Stimulated activated CD8-positive, alpha-beta memory T cell treated with anti-CD3 and anti-CD28 coated beads, Interleukin-7, amount 100 ng/mL, for 4 hours (primary cell): ENCODE measurements around the gene GSN.
"Not testable (repeated sequence)": the region's sequence is repeated elsewhere in the genome, so short reads cannot be mapped to it uniquely, and the experiment has no call there.

Experiments
- DNase-seq, 2 donors: peaks; one replicate each; pipeline ENCODE4 v3.0.0-alpha.2; 2020; ENCODE audit warnings: low read depth in 2 of 2

The GSN gene

DNA sequence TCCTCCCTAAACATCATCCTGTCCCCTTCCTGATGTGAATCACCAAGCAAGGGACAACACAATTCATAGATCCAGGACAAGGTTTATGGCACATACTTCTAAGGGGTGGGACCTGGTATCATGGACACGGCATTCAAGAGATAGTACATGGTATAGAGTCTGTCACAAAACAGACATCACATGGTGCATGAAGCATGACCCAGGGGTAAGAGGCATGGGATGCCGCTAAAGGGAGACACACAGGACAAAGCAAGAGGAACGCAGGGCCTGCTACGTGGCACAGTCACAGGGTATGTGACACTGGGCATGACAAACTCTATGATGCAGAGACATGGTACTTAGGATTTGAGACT lies 20.7 kb downstream of the GSN start:
- DNase-seq, result no peak

DNA sequence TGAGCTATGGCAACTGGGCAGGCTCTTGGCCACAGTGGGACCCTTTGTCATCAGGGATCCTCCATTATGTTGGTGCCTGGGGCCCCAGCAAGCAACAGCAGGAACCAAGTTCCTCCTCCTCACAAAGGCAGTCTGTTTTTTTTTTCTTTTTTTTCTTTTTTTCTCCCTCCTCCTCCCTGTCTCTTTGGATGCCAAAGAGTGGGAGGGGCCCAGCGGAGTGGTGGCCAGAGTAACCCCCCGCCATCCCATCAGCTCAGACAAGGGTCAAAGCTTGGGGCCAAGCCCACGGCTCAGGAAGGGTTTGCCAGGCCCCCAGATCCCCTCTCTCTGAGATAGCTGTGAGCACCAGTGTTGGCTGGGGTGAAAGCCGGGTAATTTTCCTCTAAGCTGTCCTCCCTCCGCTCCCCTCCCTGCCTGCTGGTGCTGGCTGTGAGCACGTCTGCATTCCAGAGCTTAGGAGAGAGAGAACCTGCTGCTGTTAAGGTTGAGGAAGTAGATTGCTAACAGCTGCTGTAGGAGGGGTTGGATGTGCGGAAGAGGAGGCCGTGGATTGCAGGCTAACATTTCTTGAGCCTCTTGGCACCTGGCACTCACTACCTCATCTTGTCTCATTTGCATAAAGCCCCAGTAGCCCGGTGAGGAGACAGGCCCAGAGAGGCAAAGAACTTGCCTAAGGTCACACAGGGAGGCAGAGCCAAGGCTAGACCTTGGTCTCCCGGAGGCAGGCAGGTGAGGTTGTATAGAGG lies 21.2 kb downstream of the GSN start:
- no peak for DNase-seq

DNA sequence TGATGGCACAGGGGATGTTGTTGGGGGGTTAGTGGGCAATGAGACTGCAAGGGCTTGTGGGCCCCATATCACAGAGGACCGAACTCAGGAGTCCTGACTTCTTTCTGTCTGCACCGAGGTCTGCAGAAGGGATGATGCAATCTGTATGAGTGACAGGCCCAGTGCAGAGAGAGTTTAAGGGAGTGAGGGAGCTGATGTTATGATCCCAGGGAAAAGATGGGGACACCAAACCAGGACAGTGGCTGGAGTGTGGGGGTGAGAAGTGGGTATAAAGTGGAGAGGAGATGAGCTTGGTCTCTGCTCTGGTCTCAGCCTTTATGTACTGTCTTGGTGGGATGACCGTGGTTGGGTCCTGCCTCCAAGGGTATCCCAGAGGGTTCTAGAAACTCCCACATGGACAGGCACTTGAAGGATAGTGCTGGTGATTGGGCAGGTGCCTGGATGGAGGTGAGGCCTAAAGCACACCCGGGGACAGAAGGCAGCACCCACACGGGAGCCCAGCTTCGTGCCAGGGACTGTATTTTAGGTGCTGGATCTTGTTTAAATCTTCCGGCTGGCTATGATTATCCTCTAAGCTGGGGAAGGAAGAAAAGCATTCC lies 21.9 kb downstream of the GSN start:
- no peak for DNase-seq

DNA sequence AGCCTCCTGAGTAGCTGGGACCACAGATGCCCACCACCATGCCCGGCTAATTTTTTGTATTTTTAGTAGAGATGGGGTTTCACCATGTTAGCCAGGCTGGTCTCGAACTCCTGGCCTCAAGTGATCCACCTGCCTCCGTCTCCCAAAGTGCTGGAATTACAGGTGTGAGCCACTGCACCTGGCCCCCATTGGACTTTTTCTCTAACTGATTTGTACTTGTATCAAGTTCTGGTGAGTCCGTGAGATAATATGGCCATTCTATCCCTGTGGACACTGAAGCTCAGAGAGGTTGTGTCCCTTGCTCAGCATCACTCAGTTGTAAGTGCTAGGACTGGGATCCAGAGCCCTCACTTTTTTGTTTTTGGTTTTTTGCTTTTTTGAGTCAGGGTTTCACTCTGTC lies 23.6 kb downstream of the GSN start:
- not testable (repeated sequence) for DNase-seq

DNA sequence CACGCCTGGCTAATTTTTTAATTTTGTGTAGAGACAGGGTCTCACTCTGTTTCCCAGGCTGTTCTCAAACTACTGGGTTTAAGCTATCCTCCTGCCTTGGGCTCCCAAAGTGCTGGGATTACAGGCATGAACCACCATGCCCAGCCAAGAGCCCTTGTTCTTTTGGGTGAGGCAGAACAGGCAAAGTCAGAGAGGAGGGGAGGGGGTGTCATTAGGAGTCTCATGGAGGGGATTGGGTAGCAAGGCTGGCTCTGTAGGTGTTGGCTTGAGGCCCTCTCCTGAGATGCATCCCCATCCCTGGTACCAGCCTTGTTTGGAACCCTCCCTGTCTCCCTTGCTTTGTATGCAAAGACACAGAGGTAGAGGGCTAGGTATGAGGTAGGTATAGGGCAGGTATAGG lies 24.1 kb downstream of the GSN start:
- DNase-seq, result no peak

DNA sequence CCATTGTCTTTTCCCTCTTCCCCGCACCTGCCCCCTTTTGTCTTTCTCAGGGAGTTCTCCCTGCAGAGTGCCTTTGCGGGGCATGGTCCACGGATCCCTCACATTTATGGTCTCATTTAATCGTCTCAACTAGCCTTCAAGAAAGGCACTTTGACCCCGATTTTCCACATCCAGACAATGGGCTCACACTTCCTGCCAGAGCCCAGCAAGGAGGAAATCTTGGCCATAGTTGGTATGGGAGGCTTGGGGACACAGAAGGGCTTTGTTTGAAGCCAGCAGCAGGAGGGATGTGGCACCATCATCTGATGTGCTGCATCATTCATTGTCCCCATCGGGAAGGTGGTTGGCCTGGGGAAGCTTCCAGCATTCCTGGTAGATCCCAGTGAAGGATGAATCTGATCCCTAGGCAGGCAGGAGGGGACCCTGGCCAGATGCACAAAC lies 24.9 kb downstream of the GSN start:
- DNase-seq, result no peak

DNA sequence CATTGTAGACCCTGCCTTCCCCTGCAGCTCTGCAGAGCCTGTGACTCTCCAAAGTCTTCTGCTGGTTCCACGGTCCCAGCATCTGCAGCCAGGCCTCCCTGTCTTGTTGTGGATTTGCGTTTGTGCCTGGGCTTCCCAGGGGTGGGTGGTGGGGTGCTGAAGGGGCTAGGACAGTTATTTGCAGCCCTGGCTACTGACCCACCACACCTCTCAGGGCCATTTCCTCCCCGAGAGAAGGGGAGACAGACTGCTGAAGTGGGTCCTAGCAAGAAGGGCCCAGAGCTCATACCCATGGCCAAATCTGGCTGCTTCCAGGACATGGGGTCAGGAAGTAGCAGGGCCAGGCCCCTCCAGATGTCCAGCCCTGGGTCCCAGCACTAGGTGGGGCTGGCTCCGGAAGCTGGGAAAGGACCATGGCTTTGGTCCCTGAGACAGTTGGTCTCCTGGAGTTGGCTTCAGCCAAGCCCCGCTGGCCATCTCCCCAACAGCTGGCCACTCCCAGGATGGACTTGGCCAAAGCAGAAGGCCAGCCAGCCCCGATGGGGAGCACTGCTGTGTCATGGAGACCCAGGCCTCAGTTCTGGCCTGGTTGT lies 26.3 kb downstream of the GSN start:
- no peak for DNase-seq

DNA sequence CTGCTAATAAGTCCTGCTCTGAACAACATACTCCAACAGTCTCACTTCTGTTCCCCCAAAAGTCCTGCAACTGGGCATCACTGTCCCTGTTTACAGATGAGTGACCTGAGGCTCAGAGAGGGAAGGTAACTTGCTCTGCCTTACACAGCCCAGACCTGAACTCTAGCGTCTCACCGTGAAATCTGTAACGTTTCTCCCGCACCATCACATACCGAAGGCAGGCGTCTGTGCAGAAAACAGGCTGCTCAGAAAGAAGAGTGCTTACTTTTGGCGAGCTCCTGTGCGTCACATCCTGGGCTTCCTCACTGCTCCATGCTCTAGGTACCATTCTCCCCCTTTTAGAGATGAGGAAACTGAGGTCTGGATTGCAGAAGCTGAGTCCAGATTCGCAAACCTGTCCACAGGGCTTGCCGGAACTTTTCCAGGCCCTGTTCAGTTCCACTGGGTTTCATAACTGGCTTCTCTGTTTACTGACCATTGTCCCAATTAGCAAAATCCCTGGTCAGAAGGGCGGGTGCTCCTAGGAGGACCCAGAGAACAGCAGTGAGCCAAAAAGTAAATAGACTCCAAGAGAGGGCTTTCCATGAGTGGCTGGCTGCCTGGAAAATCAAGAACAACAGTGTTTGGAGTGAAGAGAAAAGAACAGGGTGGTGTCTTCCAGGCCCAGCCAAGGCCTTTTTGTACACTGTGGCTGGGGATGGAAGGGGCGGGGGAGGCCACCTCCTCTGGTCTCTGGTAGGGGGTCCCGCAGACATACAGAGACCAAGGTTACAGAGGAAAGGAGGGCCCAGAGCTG lies 27.1 kb downstream of the GSN start:
- DNase-seq, result no peak

DNA sequence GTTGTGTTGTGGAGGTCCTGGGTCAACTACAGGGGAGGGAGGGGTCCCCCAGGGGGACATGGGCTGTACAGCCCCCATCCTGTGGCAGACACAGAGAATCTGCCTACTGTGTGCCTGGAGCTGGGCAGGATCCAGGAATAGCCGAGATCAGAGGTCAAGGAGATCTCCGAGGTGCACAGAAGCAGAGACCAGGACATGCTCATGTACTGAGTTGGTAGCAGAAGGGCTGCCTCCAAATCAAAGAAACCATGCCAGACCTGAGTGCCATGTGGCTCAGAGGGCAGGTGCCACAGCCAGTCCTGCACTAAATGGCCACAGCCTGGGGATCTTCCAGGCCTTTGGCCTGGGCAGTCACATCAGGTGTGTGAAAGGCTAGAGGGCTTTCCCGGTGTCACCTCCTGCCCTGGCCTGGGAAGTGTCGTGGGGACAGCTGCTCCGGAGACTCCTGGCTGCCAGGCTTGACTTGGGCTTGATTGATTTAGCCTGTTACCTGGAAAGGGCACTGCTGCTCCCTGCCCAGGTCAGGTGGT lies 27.8 kb downstream of the GSN start:
- DNase-seq, result no peak

DNA sequence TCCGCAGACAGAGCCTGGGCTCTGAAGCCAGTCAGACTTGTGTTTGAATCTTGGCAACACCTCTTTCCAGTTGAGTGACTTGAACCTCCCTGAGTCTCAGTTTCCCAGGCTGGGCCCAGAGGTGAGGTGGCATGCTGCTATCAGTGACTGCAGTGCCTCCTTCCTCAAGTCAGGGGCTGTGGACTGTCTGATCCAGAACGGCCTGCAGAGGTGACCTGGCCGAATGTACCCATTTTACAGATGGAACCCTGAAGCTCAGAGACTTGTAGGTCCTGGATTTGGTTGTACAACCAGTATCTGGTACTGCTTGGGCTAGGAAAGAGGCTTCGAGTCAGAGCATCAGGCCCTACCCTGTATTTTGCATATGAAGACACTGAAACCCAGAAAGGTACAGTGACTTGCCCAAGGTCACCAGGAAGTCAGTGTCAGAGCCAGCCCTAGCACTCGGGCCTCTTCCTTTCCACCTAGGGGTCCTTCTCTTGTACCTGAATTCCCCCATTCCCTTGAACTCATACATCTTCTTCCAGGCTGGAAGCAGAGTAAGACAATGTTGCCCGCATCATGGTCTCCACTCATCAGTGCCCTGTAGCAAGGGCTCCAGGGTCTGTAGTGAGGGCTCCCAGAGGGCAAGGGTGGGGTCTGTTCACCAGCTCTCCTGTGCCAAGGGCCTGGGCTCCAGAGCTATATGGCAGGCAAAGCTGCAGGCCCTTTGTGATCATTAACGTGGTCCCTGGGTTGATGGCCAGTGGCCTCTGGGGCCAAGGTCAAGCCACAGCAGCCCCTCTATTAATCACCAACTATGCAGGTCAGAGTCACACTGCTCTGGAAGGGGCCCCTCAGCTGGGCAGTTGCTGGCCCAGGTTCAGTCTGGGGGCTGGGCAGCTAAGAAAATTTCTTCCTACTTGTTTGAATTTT lies 28.5 kb downstream of the GSN start:
- DNase-seq, result no peak

DNA sequence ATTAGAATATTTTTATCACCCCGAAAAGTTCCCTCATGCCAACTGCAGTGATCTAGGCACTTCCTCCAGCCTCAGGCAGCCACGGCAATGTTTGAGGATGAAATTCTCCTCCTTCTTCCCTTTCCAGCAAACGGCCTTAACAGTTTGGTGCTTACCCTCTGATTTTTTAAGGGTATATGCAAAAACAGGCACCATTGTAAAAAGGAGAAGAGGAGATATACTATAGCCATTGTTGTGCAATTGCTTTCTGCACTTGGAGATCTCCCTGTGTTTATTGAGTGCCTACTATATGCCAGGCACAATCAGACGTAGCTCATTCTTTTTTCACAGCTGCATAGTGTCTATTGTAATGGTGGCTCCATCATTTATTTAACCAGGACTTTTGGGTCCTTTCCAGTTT lies 29.4 kb downstream of the GSN start:
- DNase-seq, result no peak

DNA sequence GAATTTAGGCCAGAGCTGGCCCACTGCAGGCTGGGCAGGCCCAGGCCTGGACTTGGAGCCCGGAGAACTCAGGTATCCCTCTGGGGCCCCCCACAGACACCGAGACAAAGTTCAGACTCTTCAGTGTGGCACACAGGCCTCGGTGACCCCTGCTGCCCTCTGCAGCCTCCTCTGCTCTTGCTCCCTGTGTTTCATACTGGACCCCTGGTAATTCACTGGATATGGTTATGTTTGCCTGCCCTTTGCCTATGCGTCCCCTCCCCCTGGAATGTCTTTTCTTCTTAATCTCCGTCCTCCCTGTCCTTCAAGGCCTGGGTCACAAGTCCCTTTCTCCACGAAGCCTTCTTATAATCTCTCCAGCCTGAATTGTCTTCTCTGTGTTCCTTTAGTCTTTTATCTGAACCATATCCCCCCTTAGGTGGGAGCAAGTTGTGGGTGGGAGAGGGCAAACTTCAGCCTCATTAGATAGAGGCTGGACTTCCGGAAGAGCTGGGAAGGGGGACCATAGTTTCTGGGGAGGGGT lies 30.1 kb downstream of the GSN start:
- DNase-seq, result no peak

DNA sequence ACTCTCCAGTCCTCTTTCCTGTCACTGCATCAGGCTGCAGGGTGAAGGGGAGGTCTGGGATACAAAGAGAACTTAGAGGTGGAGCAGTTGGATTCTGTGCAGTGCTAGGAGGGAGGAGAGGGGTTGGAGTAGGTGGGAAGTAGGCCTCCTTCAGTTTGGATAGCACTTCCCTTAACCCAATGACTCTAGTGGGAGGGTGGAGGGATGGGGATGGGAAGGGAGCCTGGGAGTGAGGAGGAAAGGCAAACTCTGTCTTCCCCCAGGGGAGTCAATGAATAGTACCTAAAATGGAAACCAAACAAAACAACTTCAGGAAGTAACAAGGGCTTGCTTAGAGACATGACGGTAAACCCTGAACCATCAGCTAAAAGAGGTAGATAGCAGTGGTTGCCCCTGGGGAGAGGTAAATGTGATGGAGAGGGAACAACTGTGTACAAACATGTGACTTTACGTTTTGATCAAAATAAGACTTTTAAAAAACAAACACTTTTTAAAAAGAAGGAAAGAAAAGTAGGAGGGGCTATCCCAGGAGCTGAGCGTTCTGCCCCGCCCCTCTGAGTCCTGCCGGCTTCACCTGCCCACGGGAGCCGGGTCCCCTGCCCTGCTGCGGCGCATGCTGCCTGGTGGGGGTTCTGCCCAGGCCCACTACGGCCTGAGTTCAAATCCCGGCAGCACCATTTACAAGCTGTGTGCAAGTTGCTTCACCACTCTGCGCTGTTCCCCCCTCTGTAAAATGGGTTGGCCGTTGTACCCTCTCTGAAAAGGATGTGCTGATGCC lies 30.9 kb downstream of the GSN start:
- no peak for DNase-seq

DNA sequence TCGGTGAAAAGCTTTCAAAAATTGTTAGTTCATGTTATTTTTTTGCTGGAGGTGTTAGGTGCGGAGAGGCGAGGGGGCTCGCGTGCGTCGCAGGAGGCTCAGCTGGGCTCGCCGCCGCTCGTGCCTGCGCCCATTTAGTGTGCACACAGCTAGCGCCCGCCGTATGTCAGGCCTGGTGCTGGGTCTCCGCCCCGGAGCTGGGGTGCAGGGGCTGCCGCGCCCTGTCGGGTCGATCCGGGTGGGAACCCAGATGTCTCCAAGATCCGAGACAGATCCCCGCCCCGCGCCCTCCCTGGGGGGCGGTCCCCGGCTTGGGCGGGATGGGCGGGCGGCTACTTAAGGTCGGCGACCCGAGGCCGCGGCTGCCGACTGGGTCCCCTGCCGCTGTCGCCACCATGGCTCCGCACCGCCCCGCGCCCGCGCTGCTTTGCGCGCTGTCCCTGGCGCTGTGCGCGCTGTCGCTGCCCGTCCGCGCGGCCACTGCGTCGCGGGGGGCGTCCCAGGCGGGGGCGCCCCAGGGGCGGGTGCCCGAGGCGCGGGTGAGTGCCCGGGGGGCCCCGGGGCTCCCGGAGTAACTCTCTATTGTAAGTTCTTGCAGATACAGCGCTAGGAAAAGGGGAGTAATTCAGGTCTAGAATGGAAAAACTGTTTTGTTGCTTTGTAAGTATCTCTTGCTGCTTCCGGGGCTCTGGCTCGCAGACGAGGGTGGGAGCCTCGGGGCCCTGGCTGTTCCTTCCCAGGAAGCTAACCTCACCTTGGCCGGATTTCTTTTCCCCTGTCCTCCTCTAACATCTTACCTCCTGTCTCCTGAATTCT lies 31.7 kb downstream of the GSN start:
- no peak for DNase-seq

DNA sequence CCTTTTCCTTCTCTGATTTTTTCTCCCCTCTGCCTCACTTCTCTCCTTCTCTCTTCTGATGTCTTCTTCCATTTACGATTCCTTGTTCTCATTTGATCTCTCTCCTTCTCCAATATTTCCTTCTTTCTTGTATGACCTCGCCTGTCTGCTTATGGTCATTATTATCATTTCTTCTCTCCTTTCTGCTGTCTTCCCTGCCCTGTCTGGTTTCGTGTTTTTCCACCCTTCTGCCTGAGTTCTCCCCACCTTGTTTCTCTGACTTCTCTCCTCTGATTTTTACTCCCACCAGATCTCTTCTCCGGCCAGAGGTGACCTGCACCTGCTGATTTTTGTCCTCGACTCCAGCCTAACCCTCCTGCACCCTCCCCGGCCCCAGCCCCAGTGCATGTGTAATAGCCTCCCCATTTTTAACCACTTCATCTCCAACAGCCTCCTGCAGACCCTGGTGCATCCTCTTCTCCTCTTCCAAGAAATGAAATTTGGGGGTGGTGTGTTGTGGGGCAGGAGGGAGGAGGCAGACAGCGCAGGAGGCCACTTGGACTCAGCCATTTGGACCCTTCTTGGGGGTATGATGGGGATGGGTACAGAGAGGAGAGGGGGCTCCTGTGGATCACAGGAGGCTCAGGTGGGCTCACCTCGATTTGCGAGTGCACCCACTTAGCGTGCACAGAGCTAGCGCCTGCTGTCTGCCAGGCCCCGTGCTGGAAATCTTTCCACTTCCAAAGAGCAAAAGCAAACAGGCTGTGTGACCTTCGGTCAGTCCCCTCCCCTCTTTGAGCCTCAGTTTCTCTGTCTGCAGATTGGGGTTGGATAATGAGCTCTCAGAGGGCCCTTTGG lies 32.5 kb downstream of the GSN start:
- no peak for DNase-seq

DNA sequence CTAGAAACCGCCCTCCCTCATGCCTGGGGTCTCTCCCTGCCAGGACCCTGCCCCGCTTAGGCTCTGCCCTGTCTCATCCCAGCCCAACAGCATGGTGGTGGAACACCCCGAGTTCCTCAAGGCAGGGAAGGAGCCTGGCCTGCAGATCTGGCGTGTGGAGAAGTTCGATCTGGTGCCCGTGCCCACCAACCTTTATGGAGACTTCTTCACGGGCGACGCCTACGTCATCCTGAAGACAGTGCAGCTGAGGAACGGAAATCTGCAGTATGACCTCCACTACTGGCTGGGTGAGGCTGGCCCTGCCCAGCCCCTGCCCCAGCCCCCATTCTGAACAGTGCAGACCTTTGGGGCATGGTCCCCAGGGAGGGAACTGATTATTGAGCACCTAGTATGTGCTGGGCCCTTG lies 33.9 kb downstream of the GSN start:
- no peak for DNase-seq

DNA sequence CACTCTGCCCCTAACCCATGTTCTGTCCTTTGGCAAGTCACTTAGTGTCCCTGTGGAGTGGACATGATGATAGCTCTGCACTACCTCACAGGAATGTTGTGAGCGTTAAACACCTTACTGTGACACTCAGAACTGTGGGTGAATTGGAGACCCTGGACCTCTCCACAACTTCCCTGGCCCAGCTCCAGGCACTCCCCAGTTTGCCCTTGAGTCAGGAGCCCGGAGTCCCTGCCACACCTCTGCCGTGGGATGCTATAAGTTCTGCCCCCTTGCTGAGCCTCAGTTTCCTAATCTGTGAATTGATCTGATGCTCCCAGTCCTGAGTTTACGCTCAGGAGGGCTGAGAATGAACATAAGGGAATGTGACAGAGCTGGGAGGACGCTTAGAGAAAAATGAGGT lies 34.4 kb downstream of the GSN start:
- DNase-seq, result no peak

DNA sequence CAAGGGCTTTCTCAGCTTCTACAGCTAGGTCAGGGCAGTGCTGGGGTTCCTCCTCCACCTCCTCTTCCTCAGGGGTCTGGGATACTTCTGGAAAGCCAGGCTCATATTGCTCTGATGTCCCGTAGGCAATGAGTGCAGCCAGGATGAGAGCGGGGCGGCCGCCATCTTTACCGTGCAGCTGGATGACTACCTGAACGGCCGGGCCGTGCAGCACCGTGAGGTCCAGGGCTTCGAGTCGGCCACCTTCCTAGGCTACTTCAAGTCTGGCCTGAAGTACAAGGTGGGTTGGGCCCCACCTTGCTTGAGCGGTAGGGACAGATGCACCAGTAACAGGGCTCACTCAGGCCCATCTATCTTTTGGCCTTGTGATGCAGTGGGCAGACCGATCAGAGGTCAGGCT lies 34.8 kb downstream of the GSN start:
- DNase-seq, result no peak
